ENCODE data around the gene CPLX3.

DNA sequence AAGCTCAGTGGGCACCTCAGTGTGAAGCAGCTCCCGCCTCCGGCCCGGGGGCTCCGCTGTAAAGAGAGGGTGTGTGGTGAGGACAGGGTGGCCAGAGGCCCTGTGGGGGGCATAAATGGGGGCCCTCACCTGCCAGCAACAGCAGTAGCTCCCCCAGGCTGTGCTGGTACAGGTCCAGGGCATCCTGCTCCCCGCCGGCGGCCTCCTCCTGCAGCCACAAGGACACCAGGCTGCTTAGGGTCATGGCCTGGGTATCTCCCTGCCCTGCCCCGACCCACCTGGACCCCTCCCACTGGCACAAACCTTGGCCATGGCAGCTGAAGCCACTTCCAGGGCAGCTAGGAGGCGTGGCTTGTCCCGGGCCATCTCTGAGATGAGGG lies 11.7 kb downstream of the CPLX3 start:
- TF ChIP-seq POLR2A (IDR thresholded peaks at IDR 0.05; ENCODE audit: low read depth, low read length) = no peak
- TF ChIP-seq POLR2AphosphoS5 (IDR thresholded peaks at IDR 0.05; ENCODE audit: low read depth, low read length) = no peak
- TF ChIP-seq TAF1 (IDR thresholded peaks at IDR 0.05; ENCODE audit: borderline replicate concordance, low read depth, low read length) = no peak

Measured in GM12892 (cell line).